NT2/D1 (cell line): Measurements from ENCODE around the gene ARHGAP21.

Experiments used
- DNase-seq: peaks from one replicate; pipeline ENCODE4 v3.0.0-alpha.2; 2011; ENCODE audit warnings: low read depth, low spot score
- H3K27me3 ChIP-seq: 2 replicates; pipeline ENCODE4 v1.6.0; 2011; ENCODE audit warnings: mild to moderate bottlenecking; ENCODE audit not compliant: insufficient read length, insufficient read depth
- H3K36me3 ChIP-seq: 2 replicates; pipeline ENCODE4 v1.6.1; 2011; ENCODE audit warnings: mild to moderate bottlenecking, low read length, mixed read lengths; ENCODE audit not compliant: insufficient read depth, insufficient read length
- H3K4me1 ChIP-seq: 2 replicates; pipeline ENCODE4 v1.5.1; 2011; ENCODE audit not compliant: insufficient read depth, insufficient read length
- H3K4me3 ChIP-seq: 2 replicates; pipeline ENCODE4 v1.5.1; 2011; ENCODE audit warnings: low read depth; ENCODE audit not compliant: insufficient read length
- H3K9ac ChIP-seq: 2 replicates; pipeline ENCODE4 v1.6.0; 2011; ENCODE audit warnings: low read depth; ENCODE audit not compliant: insufficient read length
- H3K9me3 ChIP-seq: 2 replicates; pipeline ENCODE4 v1.5.1; 2011; ENCODE audit warnings: mild to moderate bottlenecking, low read length; ENCODE audit not compliant: insufficient read depth
- SUZ12 ChIP-seq: IDR thresholded peaks from 2 replicates; pipeline ENCODE4 v1.6.1; 2011; ENCODE audit not compliant: insufficient read length, insufficient read depth; ENCODE audit errors: extremely low read depth
- YY1 ChIP-seq: IDR thresholded peaks from 2 replicates; pipeline ENCODE4 v1.6.1; 2011; ENCODE audit not compliant: insufficient read length, insufficient read depth
- ZNF274 ChIP-seq: IDR thresholded peaks from 2 replicates; pipeline ENCODE4 v1.6.1; 2011; ENCODE audit warnings: mild to moderate bottlenecking, low read depth, low read length

The ARHGAP21 gene

DNA sequence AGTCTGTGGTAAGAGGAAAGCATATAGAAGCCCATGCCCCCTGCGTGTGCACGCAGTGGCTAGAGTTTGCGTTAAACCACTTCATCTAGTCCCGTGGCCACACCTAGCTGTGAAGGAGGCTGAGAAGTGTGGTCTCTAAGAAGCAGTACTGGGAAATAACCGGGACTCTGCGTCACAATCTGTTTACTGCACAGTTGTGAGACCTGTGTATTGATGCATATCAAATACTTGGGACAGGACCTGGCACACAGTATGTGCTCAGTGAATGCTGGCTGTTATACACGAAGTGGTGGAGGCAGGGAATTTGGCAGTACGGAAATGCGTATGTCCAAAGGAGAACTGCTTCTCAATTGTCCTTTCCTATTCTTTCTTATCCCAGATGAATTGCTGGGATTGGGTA lies 149.5 kb downstream of the ARHGAP21 start:
- Histone ChIP-seq H3K4me1 (peaks cover 8% of the 10 kb centered on the region), H3K9ac (no peak overlapping the region), H3K36me3 (no peaks in the 10 kb centered on the region), H3K9me3 (no peaks in the 10 kb centered on the region), H3K4me3 (no peak overlapping the region), H3K27me3 (no peaks in the 10 kb centered on the region)
- TF ChIP-seq YY1 (no peak), SUZ12 (no peak), ZNF274 (no peak)
- DNase-seq, result no peak

DNA sequence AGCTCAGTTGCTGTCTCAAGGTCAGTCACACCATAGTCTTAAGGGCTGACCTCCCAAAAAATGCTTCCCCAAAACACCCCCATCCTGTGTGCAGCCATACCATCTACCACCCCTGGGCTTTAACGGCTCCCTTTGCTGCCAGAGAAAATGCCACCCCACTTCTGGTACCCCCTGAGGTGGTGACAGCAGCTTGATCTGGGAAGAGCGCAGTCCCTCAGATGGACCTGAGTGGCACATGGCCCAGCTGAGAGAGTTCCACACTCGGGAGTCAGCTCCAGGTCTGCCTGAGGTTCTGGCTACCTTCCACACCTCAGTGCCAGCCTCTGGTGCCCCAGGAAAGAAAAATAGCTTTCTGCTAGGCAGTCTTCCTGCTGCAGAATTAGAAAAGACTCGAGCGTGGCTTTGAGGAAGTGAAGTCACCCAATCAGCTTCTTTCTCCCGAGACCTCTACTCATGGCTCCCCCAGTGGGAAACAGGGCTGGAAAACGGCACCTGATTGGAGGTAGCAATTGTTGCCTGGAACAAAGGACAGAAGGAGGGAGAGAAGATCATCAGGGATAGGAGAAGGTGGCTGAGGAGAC lies 151.7 kb downstream of the ARHGAP21 start:
- peaks cover 8% of the 10 kb centered on the region for H3K4me1 ChIP-seq
- no peaks in the 10 kb centered on the region for H3K36me3 ChIP-seq
- H3K4me3 ChIP-seq, result no peak overlapping the region
- H3K9me3 ChIP-seq, result no peaks in the 10 kb centered on the region
- no peaks in the 10 kb centered on the region for H3K27me3 ChIP-seq
- TF ChIP-seq SUZ12, result no peak
- no peak for TF ChIP-seq ZNF274
- TF ChIP-seq YY1, result no peak
- H3K9ac ChIP-seq, result no peak overlapping the region
- no peak for DNase-seq

DNA sequence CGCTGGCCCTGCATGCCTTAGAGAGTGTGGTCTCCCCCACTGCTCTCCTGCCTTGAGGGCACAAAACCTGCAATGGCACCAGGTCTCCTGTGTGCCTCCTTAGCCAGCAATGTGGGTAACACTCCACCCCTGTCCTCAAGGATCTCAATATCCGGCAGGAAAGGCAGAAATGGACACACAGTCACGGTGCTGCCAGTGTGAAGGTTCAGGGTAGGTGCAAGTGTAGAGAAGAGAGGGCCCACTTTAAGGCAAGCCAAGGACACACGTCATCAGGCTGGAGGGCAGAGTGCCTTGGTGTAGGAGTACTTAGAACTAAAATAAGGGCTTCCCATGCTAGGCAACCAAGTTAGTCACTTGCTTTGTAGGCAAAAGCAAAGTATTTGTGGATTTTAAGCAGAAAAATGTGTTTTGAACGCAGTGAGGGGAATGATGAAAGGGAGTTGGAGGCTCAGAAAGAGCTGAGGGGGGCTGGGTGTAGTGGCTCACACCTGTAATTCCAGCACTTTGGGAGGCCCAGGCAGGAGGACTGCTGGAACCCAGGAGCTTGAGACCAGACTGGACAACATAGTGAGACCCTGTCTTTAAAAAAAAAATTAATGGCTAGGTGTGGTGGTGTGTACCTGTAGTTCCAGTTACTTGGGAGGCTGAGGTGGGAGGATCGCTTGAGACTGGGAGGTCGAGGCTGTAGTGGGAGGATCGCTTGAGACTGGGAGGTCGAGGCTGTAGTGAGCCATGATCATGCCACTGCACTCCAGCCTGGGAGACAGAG lies 152.8 kb downstream of the ARHGAP21 start:
- Histone ChIP-seq H3K27me3 (no peaks in the 10 kb centered on the region), H3K9ac (no peak overlapping the region), H3K4me1 (peaks cover 8% of the 10 kb centered on the region), H3K9me3 (no peaks in the 10 kb centered on the region), H3K36me3 (no peaks in the 10 kb centered on the region), H3K4me3 (no peak overlapping the region)
- DNase-seq, result no peak
- TF ChIP-seq YY1 (no peak), SUZ12 (no peak)

DNA sequence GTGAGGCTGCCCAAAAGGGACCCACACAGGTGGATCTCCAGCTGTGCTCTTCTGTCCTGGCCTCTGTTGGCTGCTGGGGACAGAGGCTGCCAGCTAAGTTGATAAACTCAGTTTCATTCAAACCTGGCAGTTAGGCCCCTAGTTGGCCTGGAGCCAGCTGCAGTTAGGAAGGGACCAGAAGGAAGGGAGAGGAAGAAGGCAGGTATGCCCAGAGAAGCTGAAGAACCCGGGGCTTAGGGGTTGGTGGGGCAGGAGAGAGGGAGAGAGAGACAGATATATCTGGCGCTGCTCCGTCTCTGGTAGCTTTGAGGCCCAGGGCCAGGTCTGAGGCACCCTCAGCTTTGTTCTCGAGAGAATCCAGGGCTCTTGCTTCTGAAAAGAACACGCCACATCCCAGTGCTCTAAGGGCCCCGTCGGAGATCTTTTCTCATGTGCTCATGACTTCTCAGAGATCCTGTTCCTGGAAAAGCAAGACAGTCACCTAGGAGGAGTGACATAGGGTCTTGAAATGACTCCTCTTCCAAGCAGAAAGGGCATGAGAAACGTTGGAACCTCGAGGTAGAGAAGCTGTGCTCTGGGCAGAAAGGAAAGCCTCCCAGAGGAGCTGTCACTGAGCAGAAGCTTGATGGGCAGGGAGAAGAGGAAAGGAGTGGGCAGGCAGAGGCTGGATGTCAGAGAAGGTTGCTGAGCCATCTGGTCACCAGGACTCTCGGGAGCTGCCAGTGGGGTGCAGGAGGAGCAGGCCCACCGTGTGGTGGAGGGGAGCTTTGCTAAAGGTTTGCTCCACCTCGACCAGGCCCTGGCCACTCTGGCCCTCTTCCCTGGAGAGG lies 153.6 kb downstream of the ARHGAP21 start:
- H3K9ac ChIP-seq, result peak overlapping the region; percentile 11
- TF ChIP-seq YY1 (no peak), SUZ12 (no peak), ZNF274 (no peak)

GRCh38 chr10:24569330-24569796 lies 154.3 kb downstream of the ARHGAP21 start:
- H3K9ac ChIP-seq, result no peak overlapping the region
- H3K9me3 ChIP-seq, result no peaks in the 10 kb centered on the region
- H3K27me3 ChIP-seq, result no peaks in the 10 kb centered on the region

More for the DNA sequence above, 153.6 kb downstream of the ARHGAP21 start:
- H3K4me3 ChIP-seq, result no peak overlapping the region
- H3K27me3 ChIP-seq, result no peaks in the 10 kb centered on the region
- DNase-seq, result no peak
- no peaks in the 10 kb centered on the region for H3K36me3 ChIP-seq
- no peaks in the 10 kb centered on the region for H3K9me3 ChIP-seq
- H3K4me1 ChIP-seq, result peaks cover 8% of the 10 kb centered on the region

DNA sequence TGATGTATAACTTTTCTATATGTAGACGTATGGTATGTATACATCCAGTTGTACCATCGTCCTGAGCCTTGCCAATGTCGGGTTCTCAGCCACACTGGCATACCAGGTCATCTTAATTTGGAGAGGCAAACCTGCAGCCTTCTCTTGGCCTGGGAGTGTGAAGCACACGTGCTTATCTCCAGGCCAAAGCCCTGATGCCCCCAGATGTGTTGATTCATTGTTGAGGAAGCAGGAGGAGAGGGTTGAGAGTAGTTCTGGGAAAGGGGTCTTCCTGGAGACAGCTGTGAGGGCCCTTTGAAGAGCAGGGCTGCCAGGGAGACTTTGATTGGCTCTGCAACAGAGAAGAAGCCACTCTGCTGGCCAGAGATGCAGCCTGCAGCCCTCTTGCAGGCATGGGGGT lies 155.6 kb downstream of the ARHGAP21 start:
- DNase-seq, result no peak
- no peak for TF ChIP-seq ZNF274
- TF ChIP-seq YY1, result no peak
- no peak for TF ChIP-seq SUZ12
- no peaks in the 10 kb centered on the region for H3K27me3 ChIP-seq
- H3K36me3 ChIP-seq, result no peaks in the 10 kb centered on the region
- H3K4me1 ChIP-seq, result peaks cover 8% of the 10 kb centered on the region
- no peak overlapping the region for H3K4me3 ChIP-seq
- H3K9me3 ChIP-seq, result no peaks in the 10 kb centered on the region
- no peak overlapping the region for H3K9ac ChIP-seq

More at GRCh38 chr10:24569330-24569796, 154.3 kb downstream of the ARHGAP21 start:
- DNase-seq, result no peak
- Histone ChIP-seq H3K4me1 (peaks cover 8% of the 10 kb centered on the region), H3K36me3 (no peaks in the 10 kb centered on the region), H3K4me3 (no peak overlapping the region)
- TF ChIP-seq SUZ12 (no peak), YY1 (no peak), ZNF274 (no peak)

DNA sequence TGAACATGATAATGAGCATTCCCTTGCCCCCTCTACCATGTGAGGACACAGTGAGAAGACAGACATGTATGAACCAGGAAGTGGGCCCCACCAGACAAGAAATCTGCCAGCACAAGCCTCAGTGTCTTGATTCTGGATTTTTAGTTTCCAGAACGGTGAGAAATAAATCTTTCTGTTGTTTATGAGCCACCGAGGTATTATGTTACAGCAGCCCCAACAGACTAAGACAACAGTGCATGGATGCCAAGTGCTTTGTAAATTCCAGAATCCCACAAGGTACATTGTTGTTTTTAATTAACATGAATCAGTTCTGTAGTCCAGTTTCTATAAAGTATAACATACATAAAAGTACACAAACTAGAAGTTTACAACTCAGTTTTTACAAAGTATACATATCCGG lies 162.2 kb downstream of the ARHGAP21 start:
- no peak for DNase-seq

More for the DNA sequence above, 162.2 kb downstream of the ARHGAP21 start:
- Histone ChIP-seq H3K4me3 (no peak overlapping the region), H3K9me3 (peaks cover 35% of the 10 kb centered on the region), H3K36me3 (no peaks in the 10 kb centered on the region), H3K9ac (no peak overlapping the region), H3K27me3 (no peaks in the 10 kb centered on the region), H3K4me1 (no peaks in the 10 kb centered on the region)
- TF ChIP-seq YY1, result no peak
- no peak for TF ChIP-seq SUZ12
- TF ChIP-seq ZNF274, result no peak
